CD4-positive, alpha-beta memory T cell (primary cell): ENCODE measurements around the gene GMCL2. TPM values are rescaled to one million over a fixed set of nuclear protein-coding genes. Genes with fewer than 3 reads are reported as not detected.

Source experiments
- CTCF ChIA-PET: fragments of 350-600 bp; sonication (Branson Sonifier 250); formaldehyde crosslinking; loops from one replicate; lab custom pipeline; 2021; ENCODE audit warnings: inconsistent platforms; ENCODE audit not compliant: partially characterized antibody; lab: Charles Lee
- POLR2A ChIA-PET: fragments of 350-600 bp; sonication (Branson Sonifier 250); formaldehyde crosslinking; loops from one replicate; lab custom pipeline; 2021; ENCODE audit not compliant: partially characterized antibody; lab: Charles Lee
- DNase-seq, 5 donors: peaks; one replicate each; pipeline versions ENCODE4 v3.0.0 to v3.0.0-alpha.2; 2020 to 2022; ENCODE audit warnings: mixed read lengths in 1 of 5
- H3K27ac ChIP-seq: one replicate; pipeline ENCODE4 v1.7.0; 2013; ENCODE audit warnings: low read depth, low read length
- H3K27me3 ChIP-seq: 2 replicates; pipeline ENCODE4 v1.7.0; 2013; ENCODE audit warnings: mild to moderate bottlenecking, low read length, moderate library complexity; ENCODE audit not compliant: insufficient read depth
- H3K36me3 ChIP-seq: 2 replicates; pipeline ENCODE4 v1.7.0; 2013; ENCODE audit warnings: mild to moderate bottlenecking, low read length, moderate library complexity; ENCODE audit not compliant: insufficient read depth
- H3K4me1 ChIP-seq: 2 replicates; pipeline ENCODE4 v1.7.0; 2013; ENCODE audit warnings: mild to moderate bottlenecking, low read length, moderate library complexity; ENCODE audit not compliant: insufficient read depth
- H3K4me3 ChIP-seq, 2 donors: one replicate each; pipeline ENCODE4 v1.7.0; 2013; ENCODE audit warnings: low read length in 2 of 2, mild to moderate bottlenecking in 1 of 2
- H3K9me3 ChIP-seq, 2 donors: one replicate each; pipeline ENCODE4 v1.7.0; 2013; ENCODE audit warnings: low read length in 2 of 2, control low read depth in 1 of 2; ENCODE audit not compliant: control insufficient read depth in 1 of 2
- H3K27ac Mint-ChIP-seq, 7 donors: one replicate each; pipeline ENCODE4 v1.8.0; 2020 to 2021; ENCODE audit warnings: mixed read lengths in 7 of 7, mild to moderate bottlenecking in 6 of 7, inconsistent platforms in 3 of 7, moderate library complexity in 3 of 7
- H3K27me3 Mint-ChIP-seq, 2 donors: one replicate each; pipeline ENCODE4 v1.8.0; 2020 to 2021; ENCODE audit warnings: mixed read lengths in 2 of 2
- H3K36me3 Mint-ChIP-seq, 2 donors: one replicate each; pipeline ENCODE4 v1.8.0; 2020 to 2021; ENCODE audit warnings: mixed read lengths in 2 of 2, inconsistent platforms in 1 of 2, mild to moderate bottlenecking in 1 of 2
- H3K4me1 Mint-ChIP-seq, 4 donors: one replicate each; pipeline ENCODE4 v1.8.0; 2020 to 2021; ENCODE audit warnings: mixed read lengths in 4 of 4, mild to moderate bottlenecking in 1 of 4
- H3K4me3 Mint-ChIP-seq, 8 donors: one replicate each; pipeline ENCODE4 v1.8.0; 2020 to 2021; ENCODE audit warnings: mixed read lengths in 8 of 8, mild to moderate bottlenecking in 7 of 8, moderate library complexity in 6 of 8, inconsistent platforms in 3 of 8
- H3K9me3 Mint-ChIP-seq, 8 donors: one replicate each; pipeline ENCODE4 v1.8.0; 2020 to 2021; ENCODE audit warnings: mixed read lengths in 8 of 8, mild to moderate bottlenecking in 5 of 8, inconsistent platforms in 3 of 8, moderate library complexity in 1 of 8
- intact Hi-C: fragments of 100-400 bp; cut with micrococcal nuclease; formaldehyde crosslinking; loops from one replicate; pipeline ENCODE4 v1.15.1; 2023
- polyA plus RNA-seq, 2 donors: library from polyadenylated mRNA; unstranded; fragments of 300-500 nt; fragmentation: Illumina TruSeq; gene quantifications; one replicate each; pipeline ENCODE4 v1.2.3, GENCODE V29; 2021
- total RNA-seq, 2 experiments: library from RNA; stranded (reverse); gene quantifications; one replicate each; pipeline ENCODE4 v1.2.3, GENCODE V29; 2021

Gene GMCL2
- total and polyA plus RNA-seq, 4 experiments from 2014 or later = not detected

DNA sequence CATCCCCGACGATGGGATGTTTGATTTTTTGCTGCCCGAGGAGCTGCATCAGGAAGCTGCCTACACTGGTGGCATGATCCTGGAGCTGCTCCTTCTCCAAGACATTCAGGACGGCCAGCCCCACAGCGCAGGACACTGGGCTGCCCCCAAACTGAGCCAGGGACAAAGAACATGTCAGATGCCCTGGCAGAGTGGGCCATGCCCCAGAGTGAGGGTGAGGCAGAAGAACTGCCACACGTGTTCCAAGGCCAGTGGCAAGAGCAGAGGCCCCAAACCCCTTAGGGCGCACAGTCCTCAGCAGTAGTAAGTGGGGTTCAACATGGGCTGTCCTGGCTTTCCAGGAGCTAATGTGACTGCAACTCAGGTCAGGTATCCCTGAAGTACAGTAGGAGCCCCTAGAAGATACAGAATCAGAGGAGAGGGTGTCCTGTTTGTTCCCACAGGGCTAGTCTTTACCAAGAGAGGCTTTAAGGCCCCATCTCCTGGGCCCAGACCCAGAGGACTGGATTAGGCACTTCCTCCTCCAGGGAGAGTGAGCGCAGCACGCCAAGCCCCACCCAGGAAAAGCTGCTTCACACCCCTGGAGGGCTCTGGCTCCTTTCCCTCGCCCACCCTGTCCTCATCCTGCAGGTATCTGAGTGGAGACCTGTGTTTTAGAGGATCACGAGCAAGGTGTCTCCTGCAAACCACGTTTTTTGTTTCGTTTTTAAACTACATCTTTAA is 28.3 kb upstream of the GMCL2 start:
- Mint-ChIP-seq H3K36me3 (peaks cover 30 to 75% of the 10 kb centered on the region in 2 donors), H3K27ac (peak overlapping the region in 4 of 7 donors; percentile 11 to 51 (median 36))
- peaks cover 3% of the 10 kb centered on the region for H3K4me1 ChIP-seq

DNA sequence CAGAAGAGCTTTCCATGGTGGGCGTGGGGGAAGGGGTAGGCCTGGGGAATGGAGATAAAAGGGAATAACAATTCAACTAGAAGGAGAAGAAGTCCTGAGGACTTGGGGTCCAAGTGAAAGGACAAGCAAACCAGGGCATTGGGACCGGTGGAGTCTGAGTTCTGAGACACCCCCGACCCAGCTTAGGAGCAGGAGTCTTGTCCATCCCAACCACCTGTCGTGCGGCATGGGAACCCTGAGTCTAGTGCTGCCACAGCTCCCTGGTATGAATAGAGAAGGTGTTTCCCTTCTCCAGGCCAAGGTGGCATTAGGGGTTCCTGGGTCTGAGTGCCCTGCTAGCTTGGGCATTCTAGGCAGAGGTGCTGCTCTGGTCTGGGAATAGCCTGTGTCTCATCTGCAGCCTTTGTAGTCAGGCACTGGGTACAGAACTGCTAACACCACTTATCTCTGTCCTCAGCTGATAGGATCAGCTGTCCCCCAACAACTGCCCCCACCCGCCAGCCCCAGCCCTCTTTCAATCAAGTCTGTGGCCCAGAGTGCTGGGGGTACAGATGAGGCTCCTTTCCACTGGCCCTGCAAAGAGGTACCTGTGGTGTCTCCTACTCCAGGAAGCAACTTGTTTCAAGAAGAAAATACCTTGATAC is 27.1 kb upstream of the GMCL2 start:
- no peak for DNase-seq
- H3K27me3 Mint-ChIP-seq = no peaks in the 10 kb centered on the region
- intact Hi-C loops = no loop called here
- ChIA-PET POLR2A (interaction anchor here (1.5 to 3.1 kb wide), 4 partner anchors 8 to 17 kb away, joined by 3 to 16 read pairs (median 8); partner anchors contain the start of gene HNRNPAB), CTCF (no interaction called here)
- no peaks in the 10 kb centered on the region for H3K9me3 ChIP-seq
- H3K27ac ChIP-seq = no peak overlapping the region
- H3K36me3 ChIP-seq = peaks cover 73% of the 10 kb centered on the region
- no peak overlapping the region for H3K4me3 ChIP-seq
- H3K9me3 Mint-ChIP-seq = peaks cover 0 to 2% (median 0%) of the 10 kb centered on the region in 8 donors
- H3K4me1 Mint-ChIP-seq = peaks cover 10 to 13% (median 11%) of the 10 kb centered on the region in 4 donors
- no peaks in the 10 kb centered on the region for H3K27me3 ChIP-seq
- no peak overlapping the region for H3K4me3 Mint-ChIP-seq
- peaks cover 3% of the 10 kb centered on the region for H3K4me1 ChIP-seq
- peak overlapping the region in 6 of 7 donors; percentile 9 to 82 (median 50) for H3K27ac Mint-ChIP-seq
- peaks cover 36 to 84% of the 10 kb centered on the region in 2 donors for H3K36me3 Mint-ChIP-seq

More for the DNA sequence above, 28.3 kb upstream of the GMCL2 start:
- no peaks in the 10 kb centered on the region for H3K27me3 ChIP-seq
- Mint-ChIP-seq H3K9me3 (peaks cover 0 to 2% (median 0%) of the 10 kb centered on the region in 8 donors), H3K4me3 (no peak overlapping the region), H3K4me1 (peaks cover 10 to 13% (median 12%) of the 10 kb centered on the region in 4 donors), H3K27me3 (no peaks in the 10 kb centered on the region)
- POLR2A ChIA-PET = interaction anchor here (1.5 to 3.1 kb wide), 3 partner anchors 9 to 11 kb away, joined by 3 to 16 read pairs (median 6); partner anchors contain the start of gene HNRNPAB
- H3K4me3 ChIP-seq = no peak overlapping the region
- no peak overlapping the region for H3K27ac ChIP-seq
- intact Hi-C loops = no loop called here
- peaks cover 61% of the 10 kb centered on the region for H3K36me3 ChIP-seq
- H3K9me3 ChIP-seq = no peaks in the 10 kb centered on the region
- CTCF ChIA-PET = interaction anchor here (1.9 kb wide), 1 partner anchor 9 kb away, joined by 8 read pairs; no protein-coding TSS in a partner anchor
- no peak for DNase-seq

DNA sequence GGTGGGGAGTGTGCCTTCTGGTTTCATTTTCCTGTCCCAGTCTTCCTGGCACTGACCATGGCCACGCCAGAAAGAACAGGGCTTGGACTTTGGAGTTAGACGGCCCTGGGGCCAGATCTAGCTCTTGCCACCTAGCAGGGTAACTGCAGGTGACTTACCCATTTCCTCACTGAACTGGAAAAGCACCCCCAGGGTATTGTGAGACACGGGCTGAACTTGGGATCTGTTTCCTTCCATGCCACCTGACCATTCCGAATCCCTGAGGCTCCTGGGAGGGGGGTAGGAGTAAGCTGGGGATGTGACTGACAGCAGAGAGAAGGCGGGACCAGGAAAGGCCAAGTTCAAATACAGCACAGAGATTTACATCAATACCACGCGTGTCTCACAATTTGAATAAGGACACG is 26.6 kb upstream of the GMCL2 start:
- Histone ChIP-seq H3K4me3 (no peak overlapping the region), H3K27ac (no peak overlapping the region), H3K4me1 (peaks cover 6% of the 10 kb centered on the region), H3K27me3 (no peaks in the 10 kb centered on the region), H3K9me3 (no peaks in the 10 kb centered on the region), H3K36me3 (peaks cover 78% of the 10 kb centered on the region)
- ChIA-PET POLR2A (interaction anchor here (1.7 to 3.1 kb wide), 3 partner anchors 7 to 17 kb away, joined by 6 to 16 read pairs (median 9); partner anchors contain the start of gene HNRNPAB), CTCF (no interaction called here)
- Mint-ChIP-seq H3K4me1 (peaks cover 10 to 16% (median 16%) of the 10 kb centered on the region in 4 donors), H3K36me3 (peaks cover 41 to 86% of the 10 kb centered on the region in 2 donors), H3K27ac (peak overlapping the region in 6 of 7 donors; percentile 44 to 82 (median 64)), H3K9me3 (peaks cover 0 to 2% (median 0%) of the 10 kb centered on the region in 8 donors), H3K4me3 (no peak overlapping the region), H3K27me3 (no peaks in the 10 kb centered on the region)
- DNase-seq = no peak
- intact Hi-C loops = no loop called here

- no peak for DNase-seq
- CTCF ChIA-PET = no interaction called here
Measured at GRCh38 chr5:178213003-178213461, 25.9 kb upstream of the GMCL2 start.

DNA sequence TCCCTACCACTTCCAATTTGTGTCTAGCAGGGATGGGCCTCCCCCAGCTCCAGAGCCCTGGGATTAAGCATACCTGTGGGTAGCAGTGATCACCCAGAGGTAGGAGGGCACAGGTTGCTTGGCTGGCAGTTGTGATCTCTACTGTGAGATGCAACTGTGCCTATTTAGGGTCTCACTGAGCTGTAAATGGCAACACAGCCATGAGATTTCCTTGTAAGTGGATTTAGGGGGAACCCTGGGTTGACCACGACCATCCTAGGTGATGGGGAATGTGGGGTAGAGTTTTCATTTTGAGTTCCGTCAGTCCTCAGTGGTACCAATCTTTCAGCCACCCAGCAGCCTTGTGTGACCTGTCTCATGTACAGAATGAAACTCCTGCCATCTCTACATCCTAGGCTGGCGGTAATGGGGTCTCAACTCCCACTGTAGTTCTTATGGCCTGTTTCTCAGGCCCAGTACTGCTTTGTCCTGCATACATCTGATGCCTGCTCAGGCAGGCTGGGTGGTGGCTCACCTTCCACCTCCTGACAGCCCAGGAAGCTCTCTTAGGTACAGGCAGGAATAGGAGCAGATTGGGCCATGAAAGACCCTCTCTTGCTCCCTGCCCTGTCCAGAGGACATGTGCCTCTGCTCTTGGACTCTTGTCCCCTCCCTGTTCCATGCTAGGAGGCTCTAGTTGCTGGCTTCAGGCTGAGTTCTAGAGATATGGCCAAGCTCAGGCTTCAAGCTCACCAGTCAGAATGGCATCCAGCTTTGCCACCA is 25.3 kb upstream of the GMCL2 start:
- ChIA-PET CTCF (no interaction called here), POLR2A (interaction anchor here (1.2 to 2.1 kb wide), 3 partner anchors 8 to 19 kb away, joined by 4 to 9 read pairs (median 6); partner anchors contain the start of gene HNRNPAB)
- peaks cover 0 to 2% (median 0%) of the 10 kb centered on the region in 8 donors for H3K9me3 Mint-ChIP-seq
- H3K27ac Mint-ChIP-seq = peak overlapping the region in 4 of 7 donors; percentile 39 to 81 (median 50)
- Histone ChIP-seq H3K4me1 (peaks cover 19% of the 10 kb centered on the region), H3K27ac (no peak overlapping the region), H3K9me3 (no peaks in the 10 kb centered on the region), H3K4me3 (no peak overlapping the region), H3K27me3 (no peaks in the 10 kb centered on the region), H3K36me3 (peaks cover 91% of the 10 kb centered on the region)
- no peak overlapping the region for H3K4me3 Mint-ChIP-seq
- H3K36me3 Mint-ChIP-seq = peaks cover 40 to 93% of the 10 kb centered on the region in 2 donors
- no peaks in the 10 kb centered on the region for H3K27me3 Mint-ChIP-seq
- intact Hi-C loops = no loop called here
- no peak for DNase-seq
- H3K4me1 Mint-ChIP-seq = peaks cover 15 to 29% (median 23%) of the 10 kb centered on the region in 4 donors

More at GRCh38 chr5:178213003-178213461, 25.9 kb upstream of the GMCL2 start:
- Mint-ChIP-seq H3K27me3 (no peaks in the 10 kb centered on the region), H3K9me3 (peaks cover 0 to 2% (median 0%) of the 10 kb centered on the region in 8 donors), H3K4me1 (peaks cover 13 to 23% (median 19%) of the 10 kb centered on the region in 4 donors), H3K36me3 (peaks cover 38 to 87% of the 10 kb centered on the region in 2 donors), H3K27ac (peak overlapping the region in 4 of 7 donors; percentile 12 to 81 (median 54)), H3K4me3 (no peak overlapping the region)
- Histone ChIP-seq H3K36me3 (peaks cover 85% of the 10 kb centered on the region), H3K27ac (no peak overlapping the region), H3K4me1 (peaks cover 13% of the 10 kb centered on the region), H3K9me3 (no peaks in the 10 kb centered on the region), H3K27me3 (no peaks in the 10 kb centered on the region), H3K4me3 (no peak overlapping the region)
- POLR2A ChIA-PET = interaction anchor here (1.2 to 2.1 kb wide), 3 partner anchors 8 to 18 kb away, joined by 4 to 9 read pairs (median 6); partner anchors contain the start of gene HNRNPAB
- intact Hi-C loops = no loop called here

DNA sequence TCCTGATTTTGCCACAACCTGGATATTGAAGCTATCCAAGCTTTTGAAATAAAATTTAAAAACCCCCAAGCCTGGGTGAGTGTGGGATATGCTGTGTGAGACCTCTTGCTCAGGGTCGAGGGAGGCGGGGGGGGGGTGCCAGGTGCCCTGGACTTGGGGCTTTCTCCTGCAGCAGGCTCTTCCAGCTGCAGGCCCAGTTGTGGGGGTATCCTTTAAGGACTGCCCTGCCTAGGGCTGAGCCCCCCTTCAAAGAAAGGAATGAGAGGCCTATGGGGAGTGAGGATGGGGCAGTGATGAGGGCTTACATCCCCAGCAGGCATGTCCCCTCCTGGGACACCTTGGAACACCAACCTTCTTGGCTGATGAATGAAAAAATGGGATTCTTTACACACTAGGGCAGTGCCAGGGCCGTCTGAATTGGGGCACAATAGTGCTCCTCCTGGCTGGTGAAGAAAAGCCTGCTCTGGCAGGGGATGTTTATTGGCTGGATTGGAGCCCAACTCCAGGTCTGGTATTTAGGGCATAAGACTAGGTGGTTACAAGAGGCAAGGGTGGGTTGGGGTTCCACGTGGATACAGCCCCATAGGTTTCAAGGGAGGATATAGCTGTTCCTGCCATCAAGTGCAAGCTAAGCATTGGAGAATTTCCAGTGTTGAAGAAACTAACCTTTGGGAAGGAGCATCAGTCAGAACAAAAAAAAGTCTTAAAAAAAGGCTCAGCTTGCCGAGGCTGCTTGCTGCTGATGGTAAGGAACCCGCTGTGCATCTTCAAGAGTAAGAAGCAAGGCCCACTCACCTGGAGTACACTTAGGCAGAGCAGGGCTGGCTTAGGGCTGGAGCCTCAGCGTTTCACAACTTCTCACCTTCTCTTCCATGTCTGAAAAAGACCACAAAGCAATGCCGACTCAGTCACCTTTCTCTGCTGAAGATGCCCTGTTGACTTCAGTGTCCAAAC is 24.2 kb upstream of the GMCL2 start:
- no peaks in the 10 kb centered on the region for H3K27me3 ChIP-seq
- peaks cover 38 to 97% of the 10 kb centered on the region in 2 donors for H3K36me3 Mint-ChIP-seq
- peak overlapping the region in 2 of 7 donors; percentile 46 to 64 for H3K27ac Mint-ChIP-seq
- intact Hi-C loops = no loop called here
- H3K9me3 ChIP-seq = no peaks in the 10 kb centered on the region
- no peak overlapping the region for H3K4me3 ChIP-seq
- peaks cover 95% of the 10 kb centered on the region for H3K36me3 ChIP-seq
- H3K4me3 Mint-ChIP-seq = no peak overlapping the region
- no peak overlapping the region for H3K27ac ChIP-seq
- ChIA-PET CTCF (no interaction called here), POLR2A (interaction anchor here (0.6 kb wide), 1 partner anchor 869 kb away, joined by 3 read pairs; no protein-coding TSS in a partner anchor)
- peaks cover 20 to 35% (median 27%) of the 10 kb centered on the region in 4 donors for H3K4me1 Mint-ChIP-seq
- DNase-seq = no peak
- H3K4me1 ChIP-seq = peaks cover 29% of the 10 kb centered on the region
- H3K27me3 Mint-ChIP-seq = no peaks in the 10 kb centered on the region
- H3K9me3 Mint-ChIP-seq = peaks cover 0 to 2% (median 0%) of the 10 kb centered on the region in 8 donors
